Vagina (tissue), 2 donors: ENCODE results near the gene P3H4.

Source experiments
- POLR2A ChIP-seq, 2 donors: fragments of 450-650 bp; IDR thresholded peaks; one replicate each; pipeline ENCODE4 v1.6.1; 2017; ENCODE audit warnings: antibody characterized with exemption in 2 of 2, mild to moderate bottlenecking in 2 of 2, moderate library complexity in 2 of 2
- POLR2AphosphoS5 ChIP-seq, 2 donors: sonication (generic); formaldehyde crosslinking; IDR thresholded peaks; one replicate each; pipeline ENCODE4 v1.9.0; 2017; ENCODE audit warnings: antibody characterized with exemption in 2 of 2, mild to moderate bottlenecking in 2 of 2, low read depth in 1 of 2; ENCODE audit not compliant: insufficient read depth in 1 of 2
- TF ChIP-seq, protein P1 (sequence below), 3 experiments: fragments of 450-650 bp in 2 of 3; fragments of 200-600 bp in 1 of 3; sonication (generic) in 1 of 3; IDR thresholded peaks; one replicate each; pipeline ENCODE4 v1.5.1; 2017 to 2019; ENCODE audit warnings: antibody characterized with exemption in 3 of 3, mild to moderate bottlenecking in 2 of 3, moderate library complexity in 2 of 3

DNA sequence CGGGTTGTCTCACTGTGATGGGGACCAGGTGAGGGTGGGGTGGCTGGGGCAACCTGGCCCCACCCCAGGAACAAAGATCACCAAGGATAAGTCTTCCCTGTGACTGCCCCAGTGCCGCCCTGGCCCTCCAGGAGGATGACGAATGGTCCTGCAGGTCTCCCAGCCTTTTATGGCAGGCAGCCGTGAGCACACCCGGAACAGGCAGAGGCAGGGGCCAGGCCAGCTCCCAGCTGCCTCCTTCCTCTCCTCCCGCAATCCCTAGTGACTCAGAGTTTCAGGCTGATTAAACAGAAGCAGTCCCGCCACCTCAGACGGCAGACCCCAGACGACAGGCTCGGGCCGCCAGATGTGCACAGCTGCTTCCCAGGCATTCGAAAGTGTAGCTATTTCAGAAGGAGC, 38.6 kb downstream of the P3H4 start:
- TF ChIP-seq, protein P1, sequence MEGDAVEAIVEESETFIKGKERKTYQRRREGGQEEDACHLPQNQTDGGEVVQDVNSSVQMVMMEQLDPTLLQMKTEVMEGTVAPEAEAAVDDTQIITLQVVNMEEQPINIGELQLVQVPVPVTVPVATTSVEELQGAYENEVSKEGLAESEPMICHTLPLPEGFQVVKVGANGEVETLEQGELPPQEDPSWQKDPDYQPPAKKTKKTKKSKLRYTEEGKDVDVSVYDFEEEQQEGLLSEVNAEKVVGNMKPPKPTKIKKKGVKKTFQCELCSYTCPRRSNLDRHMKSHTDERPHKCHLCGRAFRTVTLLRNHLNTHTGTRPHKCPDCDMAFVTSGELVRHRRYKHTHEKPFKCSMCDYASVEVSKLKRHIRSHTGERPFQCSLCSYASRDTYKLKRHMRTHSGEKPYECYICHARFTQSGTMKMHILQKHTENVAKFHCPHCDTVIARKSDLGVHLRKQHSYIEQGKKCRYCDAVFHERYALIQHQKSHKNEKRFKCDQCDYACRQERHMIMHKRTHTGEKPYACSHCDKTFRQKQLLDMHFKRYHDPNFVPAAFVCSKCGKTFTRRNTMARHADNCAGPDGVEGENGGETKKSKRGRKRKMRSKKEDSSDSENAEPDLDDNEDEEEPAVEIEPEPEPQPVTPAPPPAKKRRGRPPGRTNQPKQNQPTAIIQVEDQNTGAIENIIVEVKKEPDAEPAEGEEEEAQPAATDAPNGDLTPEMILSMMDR (IDR thresholded peaks at IDR 0.05), result no peak
- TF ChIP-seq POLR2AphosphoS5 (IDR thresholded peaks at IDR 0.05; ENCODE audit: insufficient read depth in 1 of 2, low read depth in 1 of 2) (peak; percentile 64 to 73), POLR2A (IDR thresholded peaks at IDR 0.05) (no peak)
